ENCODE results near the gene SNAI3.
A peak's percentile ranks its signal among the peaks of the same experiment; 100 is the strongest.

The SNAI3 gene

DNA sequence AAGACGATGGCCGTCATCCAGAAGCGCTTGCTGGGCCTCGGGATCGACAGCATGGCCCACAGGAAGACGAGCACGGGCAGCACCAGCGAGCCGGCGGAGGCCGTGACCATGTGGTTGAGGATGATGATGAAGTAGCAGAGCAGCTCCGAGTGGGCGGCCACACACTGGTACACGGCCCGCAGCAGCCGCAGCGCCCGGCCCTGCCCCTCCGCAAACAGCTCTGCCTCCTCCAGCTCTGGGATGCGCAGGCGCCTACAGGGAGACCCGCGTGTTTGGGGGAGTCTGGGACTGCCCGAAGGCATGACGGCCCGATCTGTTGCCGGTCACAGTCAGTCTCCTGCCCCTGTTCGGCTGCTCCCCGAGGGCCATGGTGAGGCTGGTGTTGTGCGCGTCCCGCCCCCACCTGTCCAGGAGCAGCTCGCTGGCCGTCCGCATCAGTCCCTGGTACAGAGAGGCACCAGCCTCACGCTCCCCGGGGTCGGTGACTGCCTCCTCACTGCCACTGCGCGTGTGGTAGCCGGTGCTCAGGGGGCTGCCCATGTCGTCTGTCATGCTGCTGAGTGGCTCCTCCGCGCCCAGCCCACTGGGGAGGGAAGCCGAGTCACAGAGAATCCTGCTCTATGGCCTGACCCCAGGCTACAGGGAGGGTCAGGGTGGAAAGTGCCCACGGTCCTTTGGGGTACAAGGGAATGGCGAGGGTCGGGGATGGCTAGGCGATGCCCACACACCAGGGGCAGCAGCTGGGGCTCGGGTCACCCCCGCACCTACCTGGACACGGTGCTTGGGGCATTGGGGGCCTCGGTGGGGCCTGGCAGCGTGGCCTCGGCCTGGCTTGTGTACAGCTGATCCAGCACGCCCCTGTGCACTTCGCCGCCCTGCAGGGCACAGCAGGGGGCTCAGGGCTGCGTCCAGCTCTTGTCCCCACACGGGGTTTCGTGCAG is 35.8 kb upstream of the SNAI3 start:
- DNase-seq (ENCODE audit: low read depth) = no peak

DNA sequence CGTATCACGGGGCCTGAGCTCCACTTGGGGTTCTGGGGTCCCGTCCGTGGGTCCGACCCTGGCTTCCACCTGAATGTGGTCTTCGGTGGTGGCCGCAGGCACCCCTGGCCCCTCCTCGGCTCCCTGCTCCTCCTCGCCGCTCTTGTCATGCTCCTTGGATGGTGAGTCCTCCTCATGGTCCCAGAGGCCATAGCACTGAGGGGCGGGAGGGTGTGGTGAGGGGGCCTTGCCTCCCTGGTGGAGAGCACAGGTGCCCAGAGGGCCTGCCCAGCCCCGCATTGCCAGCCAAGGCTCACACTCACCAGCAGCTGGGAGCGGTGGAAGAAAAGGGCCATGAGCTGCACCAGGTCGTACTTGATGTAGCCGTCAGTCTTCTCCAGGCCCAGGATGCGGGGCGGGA is 34.9 kb upstream of the SNAI3 start:
- no peak for DNase-seq (ENCODE audit: low read depth)

DNA sequence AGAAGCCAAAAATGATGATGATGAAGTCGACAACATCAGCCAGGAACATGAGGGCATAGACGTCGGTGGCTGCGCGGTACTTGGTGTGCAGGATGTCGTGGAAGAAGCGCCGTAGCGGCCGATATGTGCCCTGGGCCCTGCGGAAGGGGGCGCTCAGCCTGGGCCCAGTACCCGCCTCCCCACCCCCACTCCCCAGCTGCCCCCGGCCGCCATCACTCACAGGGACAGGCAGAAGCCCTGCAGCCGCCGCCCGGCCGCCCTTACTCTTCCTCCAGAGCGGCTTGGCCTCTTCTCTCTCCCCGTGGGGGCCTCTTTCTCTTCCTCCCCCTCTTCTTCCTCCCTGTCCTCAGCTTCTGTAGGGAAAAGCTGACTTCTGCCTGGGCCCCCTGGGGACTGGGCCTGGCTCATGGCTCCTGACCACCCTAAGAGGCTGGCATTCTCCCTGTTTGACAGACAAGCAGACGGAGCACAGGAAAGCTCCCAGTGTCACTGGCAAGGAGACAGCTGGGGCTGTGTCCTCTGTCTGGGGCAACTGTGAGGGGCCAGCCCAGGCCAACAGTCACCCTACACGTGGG is 34.2 kb upstream of the SNAI3 start:
- DNase-seq (ENCODE audit: low read depth) = no peak

DNA sequence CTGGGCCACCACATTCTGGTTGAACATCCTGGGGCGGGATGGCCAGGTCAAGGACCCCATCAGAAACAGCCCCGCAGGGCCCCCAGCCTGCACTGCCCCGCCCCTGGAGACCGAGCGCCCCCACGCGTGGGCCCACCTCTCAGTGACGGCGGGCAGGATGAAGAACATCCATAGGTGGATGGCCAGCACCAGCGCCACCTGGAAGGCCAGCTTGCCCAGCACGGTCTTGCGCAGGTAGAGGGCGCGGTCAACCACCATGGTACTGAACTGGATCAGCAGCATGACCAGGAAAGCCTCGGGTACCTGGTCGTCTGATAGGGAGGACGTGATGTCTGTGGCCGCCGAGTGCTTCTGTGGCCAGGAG is 33.6 kb upstream of the SNAI3 start:
- no peak for DNase-seq (ENCODE audit: low read depth)

DNA sequence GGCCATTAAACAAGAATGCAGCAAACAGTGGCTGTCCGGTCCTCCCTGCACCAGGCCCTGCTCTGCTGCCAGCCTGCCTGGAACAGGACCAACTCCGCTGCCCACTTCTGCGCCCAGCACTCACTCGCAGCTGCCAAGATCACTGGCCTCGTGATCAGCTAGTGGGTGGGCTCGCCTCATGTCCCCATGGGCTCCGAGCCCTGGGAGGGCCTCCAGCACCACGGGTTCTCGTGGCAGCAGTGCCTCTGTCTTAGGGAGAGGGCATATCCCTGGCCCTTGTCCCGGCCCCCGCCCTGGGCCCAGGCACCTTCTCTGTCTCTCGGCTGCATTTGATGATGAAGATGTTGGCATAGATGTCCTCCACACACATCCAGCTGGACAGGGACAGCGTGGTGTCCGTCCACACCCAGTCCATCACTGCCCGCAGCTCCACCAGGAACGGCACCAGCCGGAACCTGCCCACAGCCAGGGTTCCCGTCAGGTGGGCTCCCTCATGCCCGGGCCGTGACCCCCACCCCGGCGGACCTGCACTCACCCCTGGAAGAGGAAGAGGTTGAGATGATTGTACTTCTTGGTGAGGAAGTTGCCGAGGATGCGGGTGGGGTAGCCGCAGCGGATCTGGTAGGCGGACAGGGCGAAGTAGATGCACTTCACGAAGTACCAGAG is 33.1 kb upstream of the SNAI3 start:
- no peak for DNase-seq (ENCODE audit: low read depth)

DNA sequence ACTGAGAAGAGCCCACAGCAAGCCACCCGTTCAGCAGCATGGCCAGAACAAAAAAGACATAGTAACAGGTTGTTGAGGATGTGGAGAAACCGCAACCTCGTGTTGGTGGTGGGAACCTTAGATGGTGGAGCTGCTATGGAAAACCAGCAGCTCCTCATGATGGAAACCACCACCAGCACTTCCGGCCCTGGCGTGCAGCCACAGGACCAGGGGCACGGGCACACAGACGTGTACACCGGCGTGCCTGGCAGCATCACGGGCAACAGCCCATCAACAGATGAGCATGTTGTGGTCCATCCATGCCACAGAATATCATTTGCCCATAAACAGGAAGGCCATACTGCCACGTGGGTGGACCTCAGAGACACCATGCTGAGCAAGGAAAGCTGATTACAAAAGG is 31.9 kb upstream of the SNAI3 start:
- no peak for DNase-seq (ENCODE audit: low read depth)

DNA sequence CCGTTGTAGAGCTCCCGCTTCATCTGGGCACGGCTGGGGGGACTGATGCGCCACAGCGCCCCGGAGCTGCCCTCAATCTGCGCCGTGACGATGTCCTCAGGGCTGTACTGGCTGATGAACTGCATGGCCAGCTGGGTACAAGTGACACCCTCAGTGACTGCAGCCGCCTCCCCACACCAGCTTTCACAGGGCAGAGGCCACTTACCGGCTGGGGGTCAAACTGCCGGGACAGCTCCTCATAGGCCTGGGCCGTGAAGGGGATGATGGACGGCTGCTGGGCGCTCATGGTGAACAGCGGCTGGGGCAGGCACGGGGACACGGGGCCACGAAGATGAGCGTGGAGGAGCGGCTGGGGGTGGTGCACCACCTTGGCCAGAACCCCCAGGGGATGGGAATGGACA is 30.3 kb upstream of the SNAI3 start:
- DNase-seq (ENCODE audit: low read depth) = no peak

DNA sequence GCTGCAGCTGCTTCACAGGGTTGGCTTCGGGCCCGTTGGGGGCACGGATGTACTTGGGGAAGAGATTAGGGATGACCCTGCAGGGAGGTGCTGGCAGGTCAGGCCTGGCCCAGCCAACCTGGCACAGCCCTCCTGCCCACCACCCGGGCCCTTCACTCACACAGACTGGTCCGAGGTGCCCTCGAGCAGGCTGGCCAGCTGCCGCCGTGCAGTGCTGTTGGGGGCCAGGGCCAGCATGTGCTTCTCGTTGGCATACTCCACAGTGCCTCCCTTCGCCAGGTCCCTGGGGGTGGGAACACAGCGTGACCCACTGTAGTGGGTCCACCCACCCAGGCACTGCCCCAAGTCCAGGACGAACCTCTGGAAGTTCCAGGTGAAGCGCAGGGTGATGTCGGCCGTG is 29.9 kb upstream of the SNAI3 start:
- DNase-seq (ENCODE audit: low read depth) = no peak

DNA sequence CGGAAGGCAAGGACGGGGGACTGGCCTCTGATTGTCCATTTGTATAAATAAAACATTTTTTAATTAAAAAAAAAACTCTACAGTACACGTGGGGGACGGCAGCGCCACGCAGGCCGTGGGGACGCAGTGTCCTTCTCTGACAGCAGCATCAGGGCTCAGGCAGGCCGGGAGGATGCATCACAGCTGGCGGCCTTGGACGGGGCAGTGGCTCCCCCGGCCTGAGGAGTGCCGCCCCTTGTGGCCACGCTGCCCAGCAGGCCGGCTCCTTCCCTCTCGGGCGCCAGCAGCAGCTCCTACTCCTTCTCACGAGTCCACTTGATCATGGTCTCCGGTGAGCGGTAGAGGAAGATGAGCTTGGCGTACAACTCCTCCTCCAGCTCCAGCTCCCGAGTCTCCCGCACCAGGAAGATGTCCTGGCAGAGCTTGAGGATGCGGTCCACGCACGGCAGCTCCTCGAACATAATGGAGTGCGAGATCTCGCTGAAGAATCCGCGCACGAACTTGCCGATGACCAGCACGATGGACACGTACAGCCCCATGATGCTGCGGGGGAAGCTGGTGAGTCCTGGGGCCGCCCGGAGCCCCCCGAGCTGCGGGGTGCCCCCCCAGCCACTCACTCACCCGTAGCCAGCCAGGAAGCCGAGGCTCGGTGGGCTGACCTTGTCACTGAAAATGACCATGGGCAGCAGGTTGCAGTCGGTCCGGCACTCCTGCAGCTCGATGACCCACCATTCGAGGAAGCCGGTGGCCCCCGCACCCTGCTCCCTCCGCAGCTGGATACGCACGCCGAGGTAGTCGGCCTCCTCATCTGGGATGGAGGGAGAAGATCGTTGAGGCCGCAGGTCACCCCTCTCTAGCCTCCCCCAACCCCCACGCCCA is 29.2 kb upstream of the SNAI3 start:
- DNase-seq (ENCODE audit: low read depth) = no peak

DNA sequence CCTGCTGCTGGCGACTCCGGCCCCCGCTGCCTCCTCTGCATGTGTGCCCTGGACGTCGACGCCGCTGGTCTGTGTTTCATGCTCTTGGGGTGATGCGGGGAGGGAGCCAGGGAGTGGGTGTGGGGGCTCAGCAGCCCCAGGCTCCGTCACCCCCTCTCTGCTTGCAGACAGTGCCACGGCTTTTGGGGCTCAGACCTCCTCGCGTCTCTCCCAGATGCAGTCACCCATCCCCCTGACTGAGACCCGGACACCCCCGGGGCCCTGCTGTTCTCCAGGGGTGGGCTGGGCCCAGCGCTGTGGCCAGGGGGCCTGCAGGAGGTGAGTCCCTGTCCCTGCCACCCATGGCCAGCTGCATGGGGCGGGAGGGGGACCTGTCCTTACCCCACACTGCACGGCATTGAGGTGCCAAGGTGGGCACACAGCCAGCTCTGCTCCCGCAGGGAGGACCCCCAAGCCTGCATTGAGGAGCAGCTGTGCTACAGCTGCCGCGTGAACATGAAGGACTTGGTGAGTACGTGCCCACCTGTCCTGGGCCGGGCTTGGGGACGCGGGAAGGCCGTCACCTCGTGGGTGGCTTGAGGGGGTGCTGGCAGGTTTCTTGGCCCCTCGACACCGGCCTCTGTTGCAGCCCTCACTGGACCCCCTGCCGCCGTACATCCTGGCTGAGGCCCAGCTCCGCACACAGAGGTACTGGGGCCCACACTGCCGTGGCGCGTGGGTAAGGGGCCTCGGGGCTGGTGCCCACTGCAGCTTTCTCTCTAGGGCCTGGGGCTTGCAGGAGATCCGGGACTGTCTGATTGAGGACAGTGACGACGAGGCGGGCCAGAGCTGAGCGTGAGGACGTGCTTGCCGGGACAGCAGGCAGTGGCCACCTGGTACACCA is 28.4 kb upstream of the SNAI3 start:
- no peak for DNase-seq (ENCODE audit: low read depth)

DNA sequence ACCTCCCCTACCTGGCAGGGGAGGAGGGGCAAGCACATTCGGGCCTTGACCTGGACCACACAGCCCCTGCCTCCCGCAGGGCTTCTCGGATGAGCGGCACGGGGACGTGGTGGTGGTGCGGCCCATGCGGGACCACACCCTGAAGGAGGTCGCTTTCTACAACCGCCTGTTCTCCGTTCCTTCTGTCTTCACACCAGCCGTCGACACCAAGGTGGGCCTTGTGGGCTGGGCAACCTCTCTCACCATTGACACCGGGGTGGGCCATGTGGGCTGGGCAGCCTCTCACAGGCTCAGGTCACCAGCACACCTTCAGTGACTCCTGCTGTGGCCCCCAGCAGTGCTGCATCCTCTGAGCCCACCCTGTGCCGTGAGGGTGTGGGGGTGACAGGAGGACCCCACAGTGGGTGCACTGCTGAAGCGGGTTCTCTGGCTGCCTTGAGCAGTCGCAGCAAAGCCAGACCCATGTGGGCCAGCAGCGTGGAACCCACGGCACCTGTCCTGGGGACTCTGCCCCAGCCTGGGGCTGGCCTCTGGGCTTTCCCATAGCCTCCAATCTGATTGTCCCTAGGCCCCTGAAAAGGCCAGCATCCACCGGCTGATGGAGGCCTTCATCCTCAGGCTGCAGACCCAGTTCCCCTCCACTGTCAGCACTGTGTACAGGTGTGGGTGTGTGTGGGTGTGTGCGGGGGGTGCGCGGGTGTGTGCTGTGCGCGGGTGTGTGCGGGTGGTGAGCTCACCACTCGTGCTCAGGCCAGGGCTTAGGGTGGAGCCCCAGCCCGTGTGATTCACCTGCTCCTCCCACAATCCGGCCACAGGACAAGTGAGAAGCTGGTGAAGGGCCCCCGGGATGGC is 27.5 kb upstream of the SNAI3 start:
- peak; percentile 16 for DNase-seq (ENCODE audit: low read depth)

DNA sequence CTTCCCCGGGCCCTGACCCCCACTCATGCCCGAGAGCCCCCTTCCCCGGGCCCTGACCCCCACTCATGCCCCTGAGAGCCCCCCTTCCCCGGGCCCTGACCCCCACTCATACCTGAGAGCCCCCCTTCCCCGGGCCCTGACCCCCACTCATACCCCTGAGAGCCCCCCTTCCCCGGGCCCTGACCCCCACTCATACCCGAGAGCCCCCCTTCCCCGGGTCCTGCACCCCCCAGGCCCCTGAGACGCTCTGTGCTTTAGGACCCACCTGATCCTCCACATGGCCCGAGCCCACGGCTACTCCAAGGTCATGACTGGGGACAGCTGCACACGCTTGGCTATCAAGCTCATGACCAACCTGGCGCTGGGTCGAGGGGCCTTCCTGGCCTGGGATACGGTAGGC is 26.7 kb upstream of the SNAI3 start:
- DNase-seq (ENCODE audit: low read depth) = no peak

DNA sequence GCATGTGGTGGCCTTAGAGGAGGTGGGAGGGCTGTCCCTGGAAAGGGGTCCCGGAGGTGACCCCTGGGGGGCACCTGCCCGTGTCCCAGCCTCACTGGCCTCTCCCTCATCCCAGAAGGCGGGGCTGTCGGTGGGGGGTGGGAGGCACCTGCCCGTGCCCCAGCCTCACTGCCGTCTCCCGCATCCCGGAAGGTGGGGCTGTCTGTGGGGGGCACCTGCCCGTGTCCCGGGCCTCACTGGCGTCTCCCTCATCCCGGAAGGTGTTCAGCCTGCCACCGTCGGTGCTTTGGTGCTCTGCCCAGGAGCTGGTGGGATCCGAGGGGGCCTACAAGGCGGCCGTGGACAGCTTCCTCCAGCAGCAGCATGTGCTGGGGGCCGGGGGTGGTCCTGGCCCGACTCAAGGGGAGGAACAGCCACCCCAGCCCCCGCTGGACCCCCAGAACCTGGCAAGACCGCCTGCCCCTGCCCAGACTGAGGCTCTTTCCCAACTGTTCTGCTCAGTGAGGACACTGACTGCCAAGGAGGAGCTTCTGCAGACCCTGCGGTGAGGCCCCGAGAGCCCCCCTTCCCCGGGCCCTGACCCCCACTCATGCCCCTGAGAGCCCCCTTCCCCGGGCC is 26.2 kb upstream of the SNAI3 start:
- DNase-seq (ENCODE audit: low read depth) = no peak

DNA sequence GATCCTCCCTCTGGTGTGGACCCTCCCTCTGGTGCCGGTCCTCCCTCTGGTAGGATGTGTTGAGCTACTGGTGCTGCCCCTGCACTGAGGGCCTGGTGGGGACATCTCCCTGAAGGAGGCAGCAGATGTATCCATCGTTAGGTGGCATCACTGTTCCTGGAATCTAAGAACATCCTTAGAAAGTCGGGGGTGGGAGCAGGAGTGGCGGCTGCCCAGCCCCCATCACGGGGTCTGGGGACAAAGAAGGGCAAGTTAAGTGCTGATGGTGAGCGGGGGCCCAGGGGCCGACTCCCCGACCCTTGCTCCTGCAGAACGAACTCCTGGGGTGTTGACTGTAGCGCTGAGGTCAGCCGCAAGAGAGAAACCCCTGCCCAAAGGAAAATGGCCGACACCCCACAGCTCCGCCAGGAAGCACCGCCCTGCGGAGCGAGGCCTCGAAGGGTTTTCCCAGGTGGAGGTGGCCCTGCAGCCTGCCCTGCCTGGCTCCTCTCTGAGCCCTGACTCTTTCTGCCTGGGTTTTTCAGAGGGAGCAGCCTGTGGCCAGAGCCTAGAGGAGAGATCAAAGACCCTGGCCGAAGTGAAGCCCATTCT is 25.5 kb upstream of the SNAI3 start:
- no peak for DNase-seq (ENCODE audit: low read depth)

DNA sequence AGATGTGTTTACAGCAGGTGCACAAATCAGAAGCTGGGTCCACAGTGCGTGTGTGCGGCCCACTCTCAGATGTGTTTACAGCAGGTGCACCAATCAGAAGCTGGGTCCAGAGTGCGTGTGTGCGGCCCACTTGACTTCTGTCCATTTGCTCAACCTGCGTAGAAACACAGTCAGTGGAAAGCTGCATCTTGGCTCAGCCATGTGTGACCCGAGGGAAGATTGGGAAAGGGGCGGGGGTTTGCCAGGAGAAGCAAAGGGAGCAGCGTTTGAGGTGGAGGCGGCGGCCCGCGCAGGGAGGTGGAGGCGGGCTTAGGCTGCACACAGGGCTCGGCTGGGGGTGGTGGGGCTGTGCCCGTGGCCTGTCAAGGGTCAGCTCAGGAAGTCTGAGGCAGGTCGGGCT is 24.2 kb upstream of the SNAI3 start:
- no peak for DNase-seq (ENCODE audit: low read depth)

DNA sequence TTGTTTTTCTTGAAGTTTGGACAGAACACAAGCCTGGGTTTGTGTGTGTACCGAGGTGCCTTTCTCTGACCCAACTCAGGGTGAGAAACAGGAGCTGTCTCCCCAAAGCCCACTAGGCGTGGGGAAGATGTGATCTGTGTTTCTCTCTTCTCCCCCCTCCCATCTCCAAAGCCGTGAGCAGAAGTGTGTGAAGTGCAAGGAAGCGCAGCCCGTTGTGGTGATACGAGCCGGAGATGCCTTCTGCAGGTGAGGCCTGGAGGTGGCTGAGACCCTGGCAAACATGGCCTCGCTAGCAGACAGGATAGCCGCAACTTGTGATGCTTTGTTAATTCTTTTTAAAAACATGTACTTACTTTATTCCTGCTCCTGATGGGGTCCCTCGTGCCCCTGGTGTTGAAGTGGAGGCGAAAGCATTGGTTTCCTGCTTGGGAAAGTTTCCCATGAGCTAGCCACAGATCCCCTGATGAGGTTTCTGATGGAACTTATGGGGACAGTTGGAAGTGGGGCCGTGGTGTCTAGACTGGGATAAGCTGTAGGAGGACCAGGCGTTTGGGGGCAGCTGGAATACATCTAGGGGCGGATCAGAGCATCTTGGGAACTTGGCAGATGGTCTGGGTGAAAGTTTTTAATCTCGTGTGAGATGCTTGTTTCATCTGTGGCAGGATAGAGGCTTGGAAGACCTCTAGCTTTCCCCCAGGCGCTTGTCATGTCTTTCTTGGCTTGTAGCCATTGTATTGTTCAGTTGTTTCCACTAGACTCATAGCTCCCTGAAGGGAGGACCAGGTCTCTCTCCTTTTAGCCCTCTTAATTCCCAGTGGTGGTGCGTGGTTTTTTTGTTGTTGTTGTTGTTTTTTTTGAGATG is 20.9 kb upstream of the SNAI3 start:
- no peak for DNase-seq (ENCODE audit: low read depth)

DNA sequence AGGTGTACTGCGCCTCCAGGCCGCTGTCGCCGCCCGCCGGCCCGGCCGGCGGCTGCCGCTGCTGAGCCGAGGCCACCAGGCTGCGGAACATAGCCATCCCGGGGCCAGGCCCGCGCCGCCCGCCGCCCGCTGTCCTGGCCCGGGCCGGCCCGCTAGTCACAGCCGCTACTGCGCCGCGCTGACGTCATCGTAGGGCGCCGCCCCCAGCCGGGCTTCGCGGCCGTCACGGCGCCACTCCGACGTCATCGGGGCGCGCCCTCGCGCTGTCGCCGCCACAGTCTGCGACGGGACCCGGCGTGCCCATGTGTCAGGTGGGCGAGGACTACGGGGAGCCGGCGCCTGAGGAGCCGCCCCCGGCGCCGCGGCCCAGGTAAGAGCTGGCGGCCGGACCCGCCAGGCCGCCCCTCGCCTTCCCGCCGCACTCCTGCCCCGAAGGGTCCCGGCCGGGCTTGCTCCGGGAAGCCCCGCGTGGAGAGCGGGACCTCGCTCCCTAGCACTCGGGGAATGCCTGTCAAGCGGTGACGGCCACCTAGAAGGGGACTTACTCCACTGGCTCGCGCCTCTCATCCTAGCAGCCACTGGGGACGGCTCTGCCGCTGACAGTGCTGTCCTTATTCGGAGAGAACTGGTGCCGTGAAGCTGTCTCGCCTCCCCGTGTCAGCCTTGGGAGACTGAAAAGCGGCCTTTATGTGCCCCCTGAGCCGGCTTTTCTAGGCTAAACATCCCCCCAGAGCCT is 20.1 kb upstream of the SNAI3 start, which contains the start of the genes CTU2 and RNF166:
CTU2 (plus strand) TSS at position 275 of the 736 bp plus-strand sequence; CDS start at position 303, 28 bp downstream.
RNF166 (minus strand) TSS at position 180 of the 736 bp plus-strand sequence; CDS start at position 97, 83 bp downstream.
- peak; percentile 85 for DNase-seq (ENCODE audit: low read depth)

Data from EH (cell line).